Iris pigment epithelial cell (primary cell): ENCODE results near the gene MGMT.

Source experiments
- DNase-seq: peaks from one replicate; pipeline ENCODE4 v3.0.0-alpha.2; 2011; ENCODE audit warnings: low read depth

Gene MGMT

GRCh38 chr10:129495256-129495655, 28.2 kb downstream of the MGMT start:
- no peak for DNase-seq

- DNase-seq = no peak
Observed at GRCh38 chr10:129495698-129496097, 28.7 kb downstream of the MGMT start.

GRCh38 chr10:129497013-129497412, 30.0 kb downstream of the MGMT start:
- no peak for DNase-seq

DNA sequence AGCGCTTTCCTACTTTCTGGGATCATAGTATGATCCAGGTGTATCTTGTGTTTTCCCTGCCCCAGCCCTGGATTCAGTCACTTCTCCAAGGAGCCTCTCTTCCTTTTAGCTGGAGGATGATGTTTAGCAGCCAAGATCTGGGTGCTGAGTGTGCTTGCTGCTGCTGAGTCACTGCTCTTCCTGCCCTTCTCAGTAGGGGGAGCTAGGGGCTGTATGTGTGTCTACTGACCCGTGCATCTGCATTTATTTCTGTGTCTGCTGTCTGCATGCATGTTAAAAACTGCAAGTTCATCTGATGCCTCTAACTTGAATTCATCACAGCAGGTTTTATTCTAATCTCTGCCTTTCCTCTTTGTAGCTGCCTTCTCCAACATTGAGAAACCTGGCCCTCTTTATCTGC, 31.6 kb downstream of the MGMT start:
- no peak for DNase-seq

- DNase-seq = no peak
Observed at GRCh38 chr10:129500617-129501339, 33.7 kb downstream of the MGMT start.

- no peak for DNase-seq
Observed at GRCh38 chr10:129501652-129502436, 34.8 kb downstream of the MGMT start.

GRCh38 chr10:129502448-129502847, 35.4 kb downstream of the MGMT start:
- DNase-seq = no peak

- DNase-seq = peak; percentile 14
Observed at GRCh38 chr10:129505500-129506075, 38.5 kb downstream of the MGMT start.

DNA sequence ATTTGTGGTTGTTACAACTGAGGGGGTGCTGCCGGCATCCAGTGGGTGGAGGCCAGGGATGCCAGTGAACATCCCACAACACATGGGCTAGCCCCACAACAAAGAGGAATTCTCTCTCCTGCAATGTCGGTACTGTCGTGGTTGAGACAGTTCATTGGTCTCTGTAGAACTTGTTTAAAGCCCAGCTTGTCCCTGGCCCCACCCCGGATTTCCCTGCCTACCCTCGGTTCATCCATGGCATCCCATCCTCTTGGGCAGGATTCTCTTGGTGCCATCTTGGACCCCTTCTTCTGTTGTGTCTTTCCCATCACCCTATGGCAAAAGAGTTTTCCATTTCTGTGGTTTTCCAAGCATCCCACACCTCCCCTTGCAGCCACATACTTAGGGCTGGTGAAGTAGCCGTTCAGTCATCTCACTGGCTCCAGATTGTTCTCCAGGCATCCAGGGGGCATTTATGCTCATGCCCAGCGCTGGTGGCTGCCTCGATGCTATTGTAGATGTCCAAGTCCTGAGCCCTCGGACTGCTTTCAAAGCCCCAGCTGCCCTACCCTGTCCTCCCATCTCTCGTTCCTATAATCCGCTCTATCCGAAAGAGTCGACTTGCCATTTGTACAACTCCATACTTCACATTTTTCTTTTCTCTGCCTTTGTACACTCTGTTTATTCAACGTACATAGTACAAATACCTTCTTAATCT, 39.2 kb downstream of the MGMT start:
- no peak for DNase-seq

DNA sequence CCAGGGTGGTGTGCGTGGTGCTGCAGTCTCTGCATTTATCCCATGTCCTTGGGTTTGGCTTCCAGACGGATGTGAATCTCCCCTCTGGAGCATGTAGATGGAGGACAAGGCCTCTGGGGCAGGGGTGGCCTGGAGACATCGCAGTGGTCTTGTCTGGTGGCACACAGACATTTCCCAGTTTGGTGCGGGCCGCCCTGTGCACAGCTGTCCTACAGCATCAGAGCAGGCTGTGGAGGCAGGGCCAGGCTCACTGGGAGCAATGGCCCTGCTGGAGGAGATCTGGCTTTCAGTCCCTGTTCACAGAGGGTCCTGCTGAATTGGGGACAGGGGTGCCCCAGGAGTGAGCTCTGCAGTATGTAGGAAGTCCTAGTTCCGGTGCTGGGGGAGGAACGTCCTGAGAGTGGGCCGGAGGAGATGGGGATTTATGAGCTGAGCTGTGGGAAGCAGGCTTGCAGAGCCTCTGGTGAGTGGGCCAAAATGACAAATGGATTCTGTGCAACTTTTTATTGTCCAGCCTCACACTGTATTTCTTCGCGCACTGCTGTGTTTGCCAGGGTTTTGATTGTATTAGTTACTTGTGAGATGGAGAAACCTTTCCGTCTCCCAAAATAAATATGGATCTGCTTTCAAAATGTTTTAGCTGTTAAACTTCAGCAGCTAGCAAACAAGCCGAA, 40.3 kb downstream of the MGMT start:
- DNase-seq = no peak

DNA sequence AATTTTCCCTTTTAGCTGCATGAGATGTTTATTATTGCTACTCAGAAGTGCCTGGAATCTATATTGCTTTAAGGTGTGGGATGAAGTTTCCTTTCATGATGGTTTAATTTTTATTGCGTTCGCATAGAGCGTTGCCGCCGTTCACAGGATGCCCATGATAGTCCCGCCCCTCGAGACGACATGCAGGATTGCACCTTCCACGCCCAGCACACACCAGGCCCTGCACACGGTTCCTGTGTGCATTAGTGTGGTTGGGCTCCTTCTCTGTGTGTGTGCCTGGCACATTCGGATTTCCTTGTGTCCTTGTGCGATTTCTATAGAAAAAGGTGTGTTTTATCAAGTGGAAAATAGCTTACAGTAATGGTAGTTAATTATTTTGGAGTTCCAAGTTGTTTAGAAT, 42.1 kb downstream of the MGMT start:
- DNase-seq = no peak

- no peak for DNase-seq
Observed at GRCh38 chr10:129509835-129510234, 42.8 kb downstream of the MGMT start.

DNA sequence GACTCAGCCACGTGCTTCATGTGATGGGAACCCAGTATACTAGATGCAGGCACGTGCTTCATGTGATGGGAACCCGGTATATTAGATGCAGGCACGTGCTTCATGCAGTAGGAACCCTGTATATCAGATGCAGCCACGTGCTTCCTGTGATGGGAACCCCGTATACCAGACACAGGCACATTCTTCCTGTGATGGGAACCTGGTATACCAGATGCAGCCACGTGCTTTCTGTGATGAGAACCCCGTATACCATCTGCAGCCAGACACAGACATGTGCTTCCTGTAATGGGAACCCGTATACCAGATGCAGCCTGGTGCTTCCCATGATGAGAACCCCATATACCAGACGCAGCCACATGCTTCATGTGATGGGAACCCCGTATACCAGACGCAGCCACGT, 44.0 kb downstream of the MGMT start:
- no peak for DNase-seq

GRCh38 chr10:129511758-129512157, 44.7 kb downstream of the MGMT start:
- DNase-seq = no peak

DNA sequence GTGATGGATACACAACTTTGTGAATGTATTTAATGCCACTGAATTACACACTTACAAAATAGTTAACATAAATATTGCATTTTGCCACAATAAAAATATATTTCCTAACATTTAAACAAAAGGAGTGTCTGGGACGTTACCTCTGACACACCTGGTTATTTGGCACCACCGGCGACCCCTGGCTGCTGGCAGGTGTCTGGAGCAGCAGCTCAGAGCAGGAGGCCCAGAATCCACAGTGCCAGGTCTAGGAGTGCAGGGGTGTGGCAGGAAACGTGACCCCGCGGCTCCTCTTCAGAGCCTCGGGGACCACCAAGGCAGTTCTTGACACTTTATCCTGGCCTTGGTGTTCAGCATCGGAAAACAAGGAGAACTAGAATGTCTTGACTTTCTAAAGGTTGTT, 46.3 kb downstream of the MGMT start:
- no peak for DNase-seq

DNA sequence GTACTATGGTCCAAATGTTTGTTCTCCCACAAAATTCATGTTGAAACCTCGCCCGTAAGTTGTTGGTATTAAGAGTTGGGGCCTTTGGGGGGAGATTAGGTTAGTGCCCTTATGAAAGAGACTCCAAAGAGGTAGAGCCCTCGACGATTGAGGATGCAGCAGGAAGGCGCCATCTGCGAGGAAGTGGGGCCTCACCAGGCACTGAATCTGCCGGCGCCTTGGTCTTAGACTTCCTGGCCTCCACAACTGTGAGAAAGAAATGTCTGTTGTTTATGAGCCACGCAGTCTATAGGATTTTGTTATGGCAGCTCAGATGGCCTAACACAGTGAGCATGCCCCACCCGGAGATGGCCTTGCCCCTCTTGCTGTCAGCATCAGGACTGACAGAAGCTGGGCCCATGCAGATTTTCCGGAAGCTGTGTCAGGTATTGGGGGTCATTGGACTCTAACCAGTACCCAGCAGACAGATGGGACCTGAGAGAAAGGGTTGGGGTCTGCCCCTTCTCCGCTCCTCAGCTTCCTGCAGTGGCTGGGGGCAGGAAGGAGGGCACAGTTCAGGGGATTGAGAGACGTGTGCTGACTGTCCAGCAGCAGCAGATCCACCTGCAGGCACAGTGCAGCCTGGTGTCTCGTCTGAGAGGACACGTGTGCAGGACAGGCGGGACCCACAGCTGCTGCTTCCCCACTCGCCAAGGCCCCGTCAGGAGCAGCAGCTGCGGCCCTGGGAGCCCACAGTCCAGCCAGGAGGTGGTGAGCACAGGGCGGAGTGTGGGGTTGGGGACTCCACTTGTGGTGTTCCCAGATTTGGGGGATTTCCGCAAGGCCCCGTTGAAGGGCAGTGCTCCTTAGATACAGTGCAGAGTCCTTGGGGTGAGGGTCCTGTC, 47.8 kb downstream of the MGMT start:
- no peak for DNase-seq

- no peak for DNase-seq
Observed at GRCh38 chr10:129516846-129517679, 50.0 kb downstream of the MGMT start.

GRCh38 chr10:129517680-129518057, 50.6 kb downstream of the MGMT start:
- DNase-seq = no peak

GRCh38 chr10:129518793-129519192, 51.8 kb downstream of the MGMT start:
- DNase-seq = no peak

- no peak for DNase-seq
Observed at GRCh38 chr10:129520440-129521080, 53.5 kb downstream of the MGMT start.
